Dedifferentiated amniotic fluid mesenchymal stem cell (primary cell): ENCODE data around the gene MOB2.

Experiments used
- DNase-seq: peaks from one replicate; pipeline ENCODE4 v3.0.0-alpha.2; 2016; ENCODE audit errors: extremely low spot score

Gene MOB2

GRCh38 chr11:1504138-1504537 lies 17.6 kb upstream of the MOB2 start:
- DNase-seq = no peak

- no peak for DNase-seq
Observed at GRCh38 chr11:1503708-1504104, 17.1 kb upstream of the MOB2 start.

GRCh38 chr11:1502954-1503707 lies 16.6 kb upstream of the MOB2 start:
- no peak for DNase-seq

GRCh38 chr11:1502168-1502953 lies 15.8 kb upstream of the MOB2 start:
- no peak for DNase-seq

GRCh38 chr11:1501421-1502167 lies 15.0 kb upstream of the MOB2 start:
- no peak for DNase-seq

- no peak for DNase-seq
Observed at GRCh38 chr11:1500466-1501420, 14.2 kb upstream of the MOB2 start.

GRCh38 chr11:1499899-1500298 lies 13.3 kb upstream of the MOB2 start:
- DNase-seq = no peak

GRCh38 chr11:1499261-1499890 lies 12.8 kb upstream of the MOB2 start:
- DNase-seq = no peak

- no peak for DNase-seq
Observed at GRCh38 chr11:1498262-1498661, 11.7 kb upstream of the MOB2 start.

- DNase-seq = no peak
Observed at GRCh38 chr11:1497600-1497999, 11.0 kb upstream of the MOB2 start.

GRCh38 chr11:1496761-1497095 lies 10.1 kb upstream of the MOB2 start:
- no peak for DNase-seq

GRCh38 chr11:1496091-1496760 lies 9.6 kb upstream of the MOB2 start:
- no peak for DNase-seq

GRCh38 chr11:1494650-1495049 lies 8.1 kb upstream of the MOB2 start:
- DNase-seq = no peak

- DNase-seq = no peak
Observed at GRCh38 chr11:1493650-1494244, 7.2 kb upstream of the MOB2 start.

- no peak for DNase-seq
Observed at GRCh38 chr11:1491379-1491778, 4.8 kb upstream of the MOB2 start.

GRCh38 chr11:1490651-1491050 lies 4.1 kb upstream of the MOB2 start:
- DNase-seq = no peak

GRCh38 chr11:1488575-1489180 lies 2.1 kb upstream of the MOB2 start:
- no peak for DNase-seq

- DNase-seq = no peak
Observed at GRCh38 chr11:1487851-1488574, 1.4 kb upstream of the MOB2 start.
